GM12801 (cell line): ENCODE results near the gene PPFIA4.

Experiments used
- TF ChIP-seq, protein P1 (sequence below): IDR thresholded peaks from one replicate; pipeline ENCODE4 v1.5.1; 2011; ENCODE audit warnings: control low read depth; ENCODE audit not compliant: insufficient read length; ENCODE audit errors: extremely low read depth

The PPFIA4 gene

DNA sequence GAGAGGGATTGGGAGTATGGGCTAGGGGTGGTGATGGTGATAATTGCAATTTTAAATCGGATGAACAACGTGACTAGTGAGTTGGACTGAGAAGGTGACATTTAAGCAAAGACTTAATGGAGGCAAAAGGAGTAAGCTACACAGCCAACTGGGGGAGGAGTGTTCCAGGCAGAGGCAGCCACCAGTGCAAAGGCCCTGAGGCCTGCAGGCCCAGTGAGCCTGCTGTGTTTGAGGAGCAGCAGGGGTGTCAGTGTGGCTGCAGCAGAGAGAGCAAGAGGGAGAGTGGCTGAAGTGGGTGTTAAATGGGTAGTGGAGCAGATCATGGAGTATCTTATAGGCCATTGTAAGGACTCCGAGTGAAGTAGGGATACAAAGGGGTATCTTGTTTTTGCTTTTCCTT is 40.7 kb downstream of the PPFIA4 start:
- TF ChIP-seq, protein P1, sequence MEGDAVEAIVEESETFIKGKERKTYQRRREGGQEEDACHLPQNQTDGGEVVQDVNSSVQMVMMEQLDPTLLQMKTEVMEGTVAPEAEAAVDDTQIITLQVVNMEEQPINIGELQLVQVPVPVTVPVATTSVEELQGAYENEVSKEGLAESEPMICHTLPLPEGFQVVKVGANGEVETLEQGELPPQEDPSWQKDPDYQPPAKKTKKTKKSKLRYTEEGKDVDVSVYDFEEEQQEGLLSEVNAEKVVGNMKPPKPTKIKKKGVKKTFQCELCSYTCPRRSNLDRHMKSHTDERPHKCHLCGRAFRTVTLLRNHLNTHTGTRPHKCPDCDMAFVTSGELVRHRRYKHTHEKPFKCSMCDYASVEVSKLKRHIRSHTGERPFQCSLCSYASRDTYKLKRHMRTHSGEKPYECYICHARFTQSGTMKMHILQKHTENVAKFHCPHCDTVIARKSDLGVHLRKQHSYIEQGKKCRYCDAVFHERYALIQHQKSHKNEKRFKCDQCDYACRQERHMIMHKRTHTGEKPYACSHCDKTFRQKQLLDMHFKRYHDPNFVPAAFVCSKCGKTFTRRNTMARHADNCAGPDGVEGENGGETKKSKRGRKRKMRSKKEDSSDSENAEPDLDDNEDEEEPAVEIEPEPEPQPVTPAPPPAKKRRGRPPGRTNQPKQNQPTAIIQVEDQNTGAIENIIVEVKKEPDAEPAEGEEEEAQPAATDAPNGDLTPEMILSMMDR: no peak

DNA sequence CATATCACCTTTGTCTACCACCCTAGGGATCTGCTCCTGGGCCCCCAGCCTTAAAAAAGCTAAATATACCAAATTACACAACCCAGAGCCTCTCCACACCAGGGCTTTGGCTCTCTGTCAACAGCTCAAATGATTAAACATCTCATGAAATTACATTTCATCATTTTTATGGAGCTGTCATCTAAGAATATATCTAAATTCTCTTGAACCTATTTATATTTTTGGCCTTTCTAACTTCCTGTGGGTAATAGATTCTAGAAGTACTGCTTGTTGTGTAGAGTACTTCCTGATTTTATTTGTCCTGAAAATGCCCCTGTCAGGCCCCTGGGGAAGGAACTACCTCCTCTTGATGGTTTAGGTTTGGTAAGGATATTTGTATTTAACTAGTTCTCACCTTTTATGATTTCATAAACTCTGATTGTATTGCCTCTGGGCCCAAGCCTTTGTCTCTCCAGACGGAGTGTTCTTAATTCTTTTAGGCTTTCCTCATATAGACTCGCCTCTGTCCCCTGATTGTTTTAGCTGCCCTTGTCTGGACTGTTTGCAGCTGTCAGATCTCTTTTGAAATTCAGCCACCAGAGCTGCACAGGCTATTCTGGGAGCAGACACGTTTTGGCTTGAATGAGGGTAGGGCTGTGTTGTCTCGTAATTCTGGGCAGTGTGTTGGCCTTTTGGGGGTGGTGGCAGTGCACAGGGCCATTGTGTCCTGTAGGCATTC is 42.9 kb downstream of the PPFIA4 start:
- TF ChIP-seq, protein P1: no peak

DNA sequence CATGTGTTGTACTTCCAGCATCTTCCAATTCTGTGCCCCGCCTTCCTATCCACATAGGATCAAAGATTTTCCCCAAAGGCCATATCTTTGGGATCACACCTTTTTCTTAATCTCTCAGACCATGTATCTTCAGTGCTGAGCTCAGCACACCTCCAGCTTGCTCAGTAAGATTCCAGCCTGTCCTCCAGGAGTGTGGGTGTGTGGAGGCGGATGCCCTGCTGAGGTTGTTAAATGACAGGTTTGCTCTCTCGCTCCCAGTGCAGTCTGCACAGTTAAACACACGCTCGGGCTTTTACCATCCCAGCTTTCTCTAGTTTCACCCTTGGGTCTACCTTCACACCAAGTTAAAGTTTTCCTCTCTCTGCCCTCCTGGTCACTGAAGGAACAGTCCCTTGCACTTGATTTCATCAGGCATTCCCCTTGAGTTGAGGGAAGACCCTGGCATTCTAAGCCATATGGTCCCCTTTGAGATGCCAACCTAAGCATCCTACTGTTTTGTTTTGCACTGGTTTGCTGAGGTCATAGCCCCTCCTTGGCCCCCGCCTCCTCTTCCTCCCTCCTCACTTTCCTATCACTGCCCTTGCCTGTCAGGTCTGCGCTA is 45.8 kb downstream of the PPFIA4 start:
- TF ChIP-seq, protein P1: no peak

DNA sequence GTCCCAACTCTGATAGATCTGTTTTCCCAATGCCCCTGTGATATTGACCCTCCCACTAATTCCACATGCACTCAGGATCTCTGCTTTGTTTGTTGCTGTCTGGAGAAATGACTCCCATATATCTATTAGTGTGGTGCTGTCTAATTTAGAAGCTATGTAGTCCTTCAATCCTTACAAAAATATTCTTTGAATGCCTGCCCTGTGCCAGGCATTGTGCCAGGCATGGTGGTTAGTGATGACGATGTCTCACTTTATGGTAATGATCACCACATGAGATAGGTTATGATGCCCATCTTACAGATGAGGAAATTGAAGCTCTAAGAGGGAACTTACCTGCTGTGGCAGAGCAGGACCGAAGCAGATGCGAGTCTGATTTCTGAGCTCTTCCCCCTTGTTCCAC is 46.6 kb downstream of the PPFIA4 start:
- TF ChIP-seq, protein P1: no peak

DNA sequence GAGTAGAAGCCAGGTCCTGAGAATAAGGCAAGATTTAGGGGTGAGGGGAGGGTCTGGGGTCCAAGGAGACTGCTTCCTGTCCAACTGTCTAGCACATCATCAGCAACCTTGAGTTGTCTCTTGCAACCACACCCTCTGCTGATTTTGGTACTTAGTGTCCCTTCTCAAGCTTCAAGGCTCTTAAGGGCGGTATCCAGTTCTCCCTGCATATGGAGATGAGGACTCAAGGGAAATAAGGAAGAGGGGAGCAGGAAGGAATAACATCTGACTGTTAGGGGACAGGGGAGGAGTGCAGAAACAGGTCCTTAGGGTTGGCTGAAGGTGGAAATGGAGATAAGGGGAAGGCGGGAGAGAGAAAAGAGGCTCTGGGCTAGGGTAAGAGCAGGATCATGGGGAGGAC is 47.2 kb downstream of the PPFIA4 start:
- TF ChIP-seq, protein P1: no peak

DNA sequence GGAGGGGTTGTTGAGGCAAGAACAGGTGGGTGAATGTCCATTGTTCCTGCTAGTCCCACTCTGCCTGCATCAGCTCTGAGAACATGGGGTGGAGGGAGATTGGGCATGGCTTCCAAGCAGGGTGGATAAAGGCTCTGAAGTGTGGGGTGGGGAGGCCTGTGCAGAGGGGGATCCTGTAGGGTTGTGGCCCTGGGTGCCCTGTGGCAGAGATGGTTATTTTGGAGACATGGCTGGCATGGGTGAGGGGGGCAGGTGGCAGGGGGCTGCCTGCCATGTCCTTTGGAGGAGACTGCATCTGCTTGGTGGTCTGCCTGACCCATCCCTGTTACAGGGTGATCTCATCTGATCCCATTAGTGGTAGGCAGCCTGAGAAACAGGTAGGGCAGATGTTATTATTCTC is 48.3 kb downstream of the PPFIA4 start:
- TF ChIP-seq, protein P1: no peak

DNA sequence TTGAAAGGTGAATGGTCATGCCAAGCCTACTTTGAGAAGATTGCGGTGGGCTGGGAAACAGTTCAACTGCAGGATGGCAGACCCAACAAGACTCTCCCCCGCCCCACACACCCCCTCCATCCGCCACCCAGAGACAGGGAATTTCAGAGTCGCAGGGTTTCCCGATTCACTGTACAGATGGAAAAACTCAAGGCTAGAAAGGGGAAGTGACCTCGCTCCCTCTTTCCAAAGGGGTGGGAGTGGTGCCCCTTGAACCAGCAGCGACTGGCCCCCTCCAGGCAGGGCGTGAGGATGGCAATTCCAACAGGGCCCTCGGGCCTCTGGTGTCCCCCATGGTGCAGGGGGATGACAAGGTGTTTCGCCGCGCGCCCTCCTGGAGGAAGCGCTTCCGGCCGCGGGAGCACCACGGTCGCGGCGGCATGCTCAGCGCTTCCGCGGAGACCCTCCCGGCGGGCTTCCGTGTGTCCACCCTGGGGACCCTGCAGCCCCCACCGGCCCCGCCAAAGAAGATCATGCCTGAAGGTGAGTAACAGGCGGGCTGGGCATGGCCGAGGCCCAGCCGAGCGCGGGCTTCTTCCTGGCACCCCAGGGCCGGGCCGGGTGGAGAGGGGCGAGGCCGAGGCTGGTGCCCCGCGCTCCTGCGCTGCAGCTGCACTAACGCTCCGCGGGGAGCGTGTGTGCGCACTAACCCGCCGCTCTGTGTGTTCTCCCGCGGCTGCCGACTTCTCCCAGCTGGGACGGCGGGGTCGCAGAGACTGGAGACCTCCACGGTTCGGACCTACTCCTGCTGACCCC is 49.1 kb downstream of the PPFIA4 start:
- TF ChIP-seq, protein P1: no peak
